Karpas-422 (cell line): ENCODE results near the gene PLXDC2. TPM values are rescaled to one million over a fixed set of nuclear protein-coding genes. Genes with fewer than 3 reads are reported as not detected.

ENCODE experiments used
- DNase-seq: peaks from one replicate; pipeline ENCODE4 v3.0.0-alpha.2; 2015
- H2AFZ ChIP-seq: fragments of 200-600 bp; sonication (generic); 2 replicates; pipeline ENCODE4 v1.6.1; 2014; ENCODE audit warnings: antibody characterized with exemption, low read length, mixed read lengths
- H3K27ac ChIP-seq: fragments of 200-600 bp; sonication (generic); 2 replicates; pipeline ENCODE4 v1.5.1; 2014; ENCODE audit warnings: mild to moderate bottlenecking, low read length, moderate library complexity
- H3K27me3 ChIP-seq: fragments of 200-600 bp; sonication (generic); 2 replicates; pipeline ENCODE4 v1.6.1; 2014; ENCODE audit warnings: low read length, mixed read lengths
- H3K36me3 ChIP-seq: fragments of 200-600 bp; sonication (generic); 2 replicates; pipeline ENCODE4 v1.6.1; 2014; ENCODE audit warnings: low read length, mixed read lengths; ENCODE audit not compliant: insufficient read depth
- H3K4me1 ChIP-seq: fragments of 200-600 bp; sonication (generic); 2 replicates; pipeline ENCODE4 v1.6.1; 2014; ENCODE audit warnings: mild to moderate bottlenecking, low read length, mixed read lengths
- H3K4me2 ChIP-seq: fragments of 200-600 bp; sonication (generic); 2 replicates; pipeline ENCODE4 v1.6.1; 2014; ENCODE audit warnings: low read length, low read depth, mild to moderate bottlenecking; ENCODE audit not compliant: poor library complexity, severe bottlenecking
- H3K4me3 ChIP-seq: fragments of 200-600 bp; sonication (generic); 2 replicates; pipeline ENCODE4 v1.5.1; 2014; ENCODE audit warnings: mild to moderate bottlenecking, antibody characterized with exemption, low read length, mixed read lengths
- H3K79me2 ChIP-seq: fragments of 200-600 bp; sonication (generic); 2 replicates; pipeline ENCODE4 v1.6.1; 2014; ENCODE audit warnings: mild to moderate bottlenecking, low read length, mixed read lengths
- H3K9ac ChIP-seq: fragments of 200-600 bp; sonication (generic); 2 replicates; pipeline ENCODE4 v1.6.0; 2014; ENCODE audit warnings: low read length
- H3K9me2 ChIP-seq: fragments of 200-600 bp; sonication (generic), shearing (Covaris generic); replicated peaks from 2 replicates; pipeline ENCODE4 v1.6.0; 2014; ENCODE audit warnings: mild to moderate bottlenecking, low read length, moderate library complexity; ENCODE audit not compliant: insufficient read depth
- H3K9me3 ChIP-seq: fragments of 300-700, 200-600 bp; sonication (generic); 2 replicates; pipeline ENCODE4 v1.6.1; 2014; ENCODE audit warnings: low read length, mixed read lengths
- H4K20me1 ChIP-seq: fragments of 200-600 bp; sonication (generic); 2 replicates; pipeline ENCODE4 v1.6.1; 2014; ENCODE audit warnings: mild to moderate bottlenecking, antibody characterized with exemption, low read length, low read depth; ENCODE audit not compliant: insufficient read depth
- total RNA-seq: library from RNA; depleted of rRNA; stranded (reverse); fragments of >200 nt; shearing (Covaris generic); gene quantifications from 2 replicates; pipeline ENCODE4 v1.2.3, GENCODE V29; 2014; ENCODE audit warnings: low replicate concordance

PLXDC2 gene
- total RNA-seq, 1 experiment from 2014 or later, result not detected

DNA sequence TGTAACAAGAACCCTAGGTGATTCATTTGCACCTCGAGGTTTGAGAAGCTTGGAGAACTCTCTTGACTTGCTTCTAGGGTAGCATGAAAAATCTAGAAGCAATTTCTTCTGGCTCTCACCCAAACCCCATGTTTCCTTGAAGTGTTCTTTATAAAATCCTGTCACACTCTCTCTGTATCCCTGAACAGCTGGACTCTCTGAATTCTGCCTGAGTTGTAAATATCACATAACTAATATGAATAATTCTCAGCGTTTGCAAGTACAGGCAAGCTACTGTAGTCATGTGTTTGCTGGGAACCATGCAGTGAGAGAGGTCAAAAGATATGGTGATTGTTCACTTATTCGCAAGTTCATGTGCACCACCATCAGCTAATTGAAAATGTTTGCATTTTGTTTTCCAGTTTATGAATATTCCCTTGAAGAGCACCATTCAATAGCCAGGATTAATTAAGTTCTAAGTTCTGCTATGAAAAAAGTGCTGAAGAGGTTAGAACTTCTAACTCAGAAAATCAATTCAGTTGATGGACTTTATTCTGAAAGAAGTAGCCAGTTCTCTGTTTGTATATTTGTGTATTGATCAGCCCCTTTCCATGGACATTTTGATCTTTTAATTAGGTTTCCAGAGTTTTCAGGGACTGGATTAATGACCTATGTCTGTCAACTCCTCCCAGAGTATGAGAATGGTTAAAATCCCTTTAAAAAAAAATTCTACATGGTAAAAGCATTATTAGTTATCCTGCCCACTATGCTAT is 243.0 kb downstream of the PLXDC2 start:
- H3K4me2 ChIP-seq, result no peak overlapping the region
- H3K36me3 ChIP-seq, result no peaks in the 10 kb centered on the region
- H2AFZ ChIP-seq, result no peak overlapping the region
- H3K9me3 ChIP-seq, result peaks cover 19% of the 10 kb centered on the region
- no peak for DNase-seq
- H3K4me1 ChIP-seq, result no peaks in the 10 kb centered on the region
- H3K4me3 ChIP-seq, result no peak overlapping the region
- H3K9me2 ChIP-seq, result no peaks in the 10 kb centered on the region
- H3K27ac ChIP-seq, result no peak overlapping the region
- H4K20me1 ChIP-seq, result no peaks in the 10 kb centered on the region
- no peaks in the 10 kb centered on the region for H3K79me2 ChIP-seq
- H3K27me3 ChIP-seq, result no peaks in the 10 kb centered on the region
- no peak overlapping the region for H3K9ac ChIP-seq

DNA sequence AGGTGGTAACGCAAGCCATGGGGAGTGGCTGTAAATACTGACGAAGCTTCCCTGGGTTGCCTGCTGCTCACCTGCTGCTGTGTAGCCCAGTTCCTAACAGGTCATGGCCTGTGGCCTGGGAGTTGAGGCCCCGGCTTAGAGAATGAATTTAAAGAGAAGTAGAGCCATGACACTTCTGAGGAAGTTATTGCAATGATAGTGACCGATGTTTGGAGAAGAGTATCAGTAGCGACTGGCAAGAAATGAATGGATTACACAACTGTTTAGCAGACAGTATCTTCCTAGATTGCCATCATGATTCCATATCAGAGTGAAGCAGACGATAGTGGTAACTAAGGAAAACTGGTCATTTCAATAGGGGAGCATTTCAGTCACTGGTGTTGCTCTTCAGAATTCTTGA is 249.6 kb downstream of the PLXDC2 start:
- no peaks in the 10 kb centered on the region for H3K4me1 ChIP-seq
- no peak overlapping the region for H3K4me2 ChIP-seq
- H4K20me1 ChIP-seq, result no peaks in the 10 kb centered on the region
- H3K79me2 ChIP-seq, result no peaks in the 10 kb centered on the region
- no peaks in the 10 kb centered on the region for H3K27me3 ChIP-seq
- no peak for DNase-seq
- peaks cover 20% of the 10 kb centered on the region for H3K9me3 ChIP-seq
- no peaks in the 10 kb centered on the region for H3K9me2 ChIP-seq
- no peak overlapping the region for H3K4me3 ChIP-seq
- H3K27ac ChIP-seq, result no peak overlapping the region
- no peaks in the 10 kb centered on the region for H3K36me3 ChIP-seq
- H2AFZ ChIP-seq, result no peak overlapping the region
- H3K9ac ChIP-seq, result no peak overlapping the region

DNA sequence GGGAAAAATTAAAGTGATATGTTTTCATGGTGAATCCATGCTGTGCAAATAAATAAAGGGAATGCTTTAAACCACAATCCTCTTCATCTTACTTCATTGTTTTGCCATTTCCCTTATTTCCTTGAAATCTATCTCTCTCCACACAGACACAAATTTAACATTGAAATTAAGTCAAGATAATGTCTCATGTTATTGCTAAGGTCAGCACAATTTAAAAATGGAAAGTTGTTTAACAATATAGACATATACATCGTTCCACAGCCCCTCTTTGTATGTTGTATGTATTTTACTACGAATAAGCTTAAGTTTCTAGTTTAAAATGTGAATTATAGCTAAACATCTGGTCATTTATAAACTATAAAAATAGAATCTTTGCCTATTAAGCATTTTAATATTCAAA is 256.9 kb downstream of the PLXDC2 start:
- H3K36me3 ChIP-seq, result no peaks in the 10 kb centered on the region
- H3K9me2 ChIP-seq, result no peaks in the 10 kb centered on the region
- no peaks in the 10 kb centered on the region for H3K27me3 ChIP-seq
- no peak overlapping the region for H3K27ac ChIP-seq
- no peak overlapping the region for H3K4me2 ChIP-seq
- no peaks in the 10 kb centered on the region for H3K4me1 ChIP-seq
- H3K9me3 ChIP-seq, result peaks cover 35% of the 10 kb centered on the region
- H2AFZ ChIP-seq, result no peak overlapping the region
- no peak overlapping the region for H3K9ac ChIP-seq
- no peak overlapping the region for H3K4me3 ChIP-seq
- no peak for DNase-seq
- no peaks in the 10 kb centered on the region for H4K20me1 ChIP-seq
- no peaks in the 10 kb centered on the region for H3K79me2 ChIP-seq

DNA sequence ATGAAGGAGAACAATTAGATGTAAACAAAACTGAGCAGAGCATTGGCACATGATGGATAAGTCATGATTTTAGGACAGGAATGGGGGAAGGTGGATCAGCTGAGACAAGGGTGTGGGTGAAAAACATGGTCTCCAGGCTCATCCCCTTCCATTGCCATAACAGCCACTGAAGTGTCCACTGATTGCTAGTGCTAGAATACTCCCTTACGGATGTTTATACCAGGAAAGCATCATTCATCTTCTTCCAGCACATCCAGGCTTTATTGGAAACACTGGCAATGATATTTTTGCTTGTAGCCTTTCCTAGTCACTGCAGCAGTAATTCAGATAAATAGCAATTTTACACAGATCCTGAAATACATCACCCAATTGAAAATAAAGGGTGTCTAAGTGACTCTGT is 259.5 kb downstream of the PLXDC2 start:
- H3K9ac ChIP-seq, result no peak overlapping the region
- no peaks in the 10 kb centered on the region for H3K36me3 ChIP-seq
- no peak for DNase-seq
- H3K4me1 ChIP-seq, result no peaks in the 10 kb centered on the region
- no peak overlapping the region for H3K27ac ChIP-seq
- no peaks in the 10 kb centered on the region for H3K79me2 ChIP-seq
- H3K4me3 ChIP-seq, result no peak overlapping the region
- no peaks in the 10 kb centered on the region for H3K9me2 ChIP-seq
- H3K9me3 ChIP-seq, result peaks cover 29% of the 10 kb centered on the region
- H3K4me2 ChIP-seq, result no peak overlapping the region
- no peaks in the 10 kb centered on the region for H3K27me3 ChIP-seq
- H2AFZ ChIP-seq, result no peak overlapping the region
- no peaks in the 10 kb centered on the region for H4K20me1 ChIP-seq

DNA sequence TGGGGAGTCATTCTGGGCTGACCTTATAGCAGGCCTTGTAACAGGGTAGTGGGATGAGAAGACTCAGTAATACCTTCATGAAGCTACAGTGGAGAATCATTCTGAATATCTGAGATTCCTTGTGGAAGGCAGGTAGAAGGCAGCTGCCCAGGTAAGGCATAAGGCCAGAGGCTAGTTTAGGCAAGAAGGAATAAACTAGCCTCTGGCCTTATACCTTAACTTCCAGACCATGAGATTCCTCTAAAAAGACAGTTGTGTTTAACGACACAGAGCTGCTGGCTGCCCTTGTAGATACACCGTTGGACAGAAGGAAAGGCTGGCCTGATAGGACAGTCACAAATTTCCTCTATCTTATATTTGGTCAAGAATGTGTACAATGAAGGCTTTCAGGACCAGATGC is 268.2 kb downstream of the PLXDC2 start:
- Histone ChIP-seq H3K4me1 (no peaks in the 10 kb centered on the region), H3K9ac (no peak overlapping the region), H3K4me3 (no peak overlapping the region), H3K36me3 (no peaks in the 10 kb centered on the region), H3K27me3 (no peaks in the 10 kb centered on the region), H3K9me2 (no peaks in the 10 kb centered on the region), H3K9me3 (peaks cover 11% of the 10 kb centered on the region; the same call in 1 of the 2 replicates), H4K20me1 (no peaks in the 10 kb centered on the region), H3K4me2 (no peak overlapping the region), H3K79me2 (no peaks in the 10 kb centered on the region), H2AFZ (no peak overlapping the region), H3K27ac (no peak overlapping the region)
- DNase-seq, result no peak

DNA sequence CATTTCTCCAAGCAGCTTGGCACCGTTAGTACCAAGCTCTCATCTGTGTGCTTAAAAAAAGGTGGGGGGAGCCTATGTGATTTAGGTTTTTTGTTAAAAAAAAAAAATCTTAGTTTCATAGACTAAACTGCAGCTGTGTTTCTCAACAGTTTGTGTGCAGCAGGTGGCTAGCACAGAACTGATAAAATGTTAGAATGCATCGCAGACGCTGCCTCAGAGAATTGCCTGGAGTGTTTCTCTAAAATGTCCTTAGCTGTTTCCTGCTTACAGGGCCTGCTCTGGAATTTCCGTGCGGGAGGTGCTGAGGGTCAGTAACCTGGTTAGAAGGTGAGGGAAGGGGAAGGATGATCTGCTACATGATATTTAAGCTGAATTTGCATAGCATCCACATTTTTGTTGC is 268.9 kb downstream of the PLXDC2 start:
- no peak overlapping the region for H2AFZ ChIP-seq
- H3K4me3 ChIP-seq, result no peak overlapping the region
- no peaks in the 10 kb centered on the region for H3K9me2 ChIP-seq
- H3K79me2 ChIP-seq, result no peaks in the 10 kb centered on the region
- H3K36me3 ChIP-seq, result no peaks in the 10 kb centered on the region
- no peaks in the 10 kb centered on the region for H3K27me3 ChIP-seq
- no peak for DNase-seq
- H4K20me1 ChIP-seq, result no peaks in the 10 kb centered on the region
- H3K27ac ChIP-seq, result no peak overlapping the region
- H3K4me1 ChIP-seq, result no peaks in the 10 kb centered on the region
- H3K9me3 ChIP-seq, result peaks cover 11% of the 10 kb centered on the region; the same call in 1 of the 2 replicates
- no peak overlapping the region for H3K9ac ChIP-seq
- H3K4me2 ChIP-seq, result no peak overlapping the region

DNA sequence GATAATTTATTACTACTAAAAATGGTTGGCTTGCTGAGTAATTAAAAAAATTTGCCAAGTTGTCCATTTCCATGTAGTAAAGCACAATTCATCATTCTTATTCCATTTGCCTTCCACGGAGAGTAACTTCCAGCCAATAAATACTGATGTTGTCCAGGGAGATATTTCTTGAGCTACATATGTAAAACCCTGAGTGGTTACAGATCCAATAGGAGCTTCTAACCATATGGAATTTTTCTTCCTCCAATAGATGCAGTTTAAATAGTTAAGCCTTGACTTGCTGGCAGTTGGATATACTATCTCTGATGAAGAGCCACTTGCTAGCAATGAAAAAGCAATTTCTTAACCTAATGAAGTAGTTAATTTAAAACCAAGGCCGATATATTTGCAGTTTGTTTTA is 271.1 kb downstream of the PLXDC2 start:
- H2AFZ ChIP-seq, result no peak overlapping the region
- no peaks in the 10 kb centered on the region for H3K9me2 ChIP-seq
- DNase-seq, result no peak
- no peak overlapping the region for H3K4me3 ChIP-seq
- peaks cover 15% of the 10 kb centered on the region for H3K9me3 ChIP-seq
- H3K27ac ChIP-seq, result no peak overlapping the region
- no peaks in the 10 kb centered on the region for H3K36me3 ChIP-seq
- no peaks in the 10 kb centered on the region for H4K20me1 ChIP-seq
- H3K79me2 ChIP-seq, result no peaks in the 10 kb centered on the region
- no peak overlapping the region for H3K4me2 ChIP-seq
- no peaks in the 10 kb centered on the region for H3K27me3 ChIP-seq
- no peaks in the 10 kb centered on the region for H3K4me1 ChIP-seq
- no peak overlapping the region for H3K9ac ChIP-seq

DNA sequence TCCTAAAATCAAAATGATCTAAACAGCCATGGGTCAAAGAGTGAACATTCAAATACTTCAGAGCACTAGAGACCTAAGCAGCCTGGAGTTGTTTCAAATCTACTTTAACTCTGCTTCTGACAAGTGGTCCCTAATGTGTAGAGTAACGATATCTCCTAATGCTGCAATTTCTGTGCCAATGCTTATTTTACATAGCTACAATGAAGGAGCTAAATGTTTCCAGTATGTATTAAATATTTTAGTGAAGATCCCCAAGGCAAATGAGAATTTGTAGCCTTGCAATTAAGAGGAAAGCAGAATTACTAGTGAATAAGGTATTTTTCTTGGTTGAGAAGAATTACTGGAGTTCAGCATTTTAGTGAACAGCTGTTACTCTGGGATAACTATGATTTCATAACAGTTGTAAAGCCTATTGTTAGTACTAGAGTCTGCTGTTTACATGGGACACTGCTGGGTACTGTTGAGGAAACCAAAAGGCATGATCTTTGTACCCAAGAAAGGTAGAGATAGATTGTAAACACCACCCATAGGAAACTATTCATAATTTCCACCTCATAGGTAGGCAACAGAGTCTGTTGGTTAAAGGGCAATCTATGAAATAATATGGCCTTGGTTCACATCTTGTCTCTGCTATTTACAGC is 271.9 kb downstream of the PLXDC2 start:
- Histone ChIP-seq H3K36me3 (no peaks in the 10 kb centered on the region), H3K4me1 (no peaks in the 10 kb centered on the region)

More for the DNA sequence above, 271.9 kb downstream of the PLXDC2 start:
- no peaks in the 10 kb centered on the region for H4K20me1 ChIP-seq
- H2AFZ ChIP-seq, result no peak overlapping the region
- no peak overlapping the region for H3K4me3 ChIP-seq
- no peaks in the 10 kb centered on the region for H3K9me2 ChIP-seq
- H3K79me2 ChIP-seq, result no peaks in the 10 kb centered on the region
- H3K9me3 ChIP-seq, result peaks cover 15% of the 10 kb centered on the region
- H3K9ac ChIP-seq, result no peak overlapping the region
- no peaks in the 10 kb centered on the region for H3K27me3 ChIP-seq
- no peak for DNase-seq
- H3K27ac ChIP-seq, result no peak overlapping the region
- no peak overlapping the region for H3K4me2 ChIP-seq
